Measurements from ENCODE around the gene PBX2. TPM values are rescaled to one million over a fixed set of nuclear protein-coding genes. Genes with fewer than 3 reads are reported as not detected.

PBX2 gene
- total RNA-seq, 2 experiments from 2014 or later: 60.0 to 61.6 TPM

DNA sequence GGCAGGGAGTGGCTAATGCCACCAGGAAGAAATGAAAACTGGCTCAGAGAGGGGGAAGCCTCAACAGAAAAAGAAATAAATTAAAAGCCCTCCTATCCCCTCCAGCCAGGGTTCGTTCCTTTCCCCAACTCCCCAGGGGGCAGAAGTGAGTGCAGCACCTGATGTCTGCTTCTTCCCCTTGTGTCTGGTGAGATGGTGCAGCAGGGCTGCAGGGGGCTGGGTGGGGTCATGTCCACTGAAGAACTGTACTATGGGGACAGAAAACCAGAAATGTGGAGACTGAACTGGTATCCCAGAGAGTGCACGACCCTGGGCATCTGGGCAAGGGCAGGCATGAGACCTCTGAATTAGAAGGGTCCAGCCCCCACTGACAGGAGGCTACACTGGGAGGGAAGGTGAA, 21.7 kb downstream of the PBX2 start:
- H3K9me3 Mint-ChIP-seq (ENCODE audit: low read depth): no peaks in the 10 kb centered on the region
- H3K27ac Mint-ChIP-seq: peak overlapping the region; percentile 26
- H3K4me1 Mint-ChIP-seq: peaks cover 8% of the 10 kb centered on the region
- CTCF ChIA-PET: no interaction called here
- no peaks in the 10 kb centered on the region for H3K27me3 Mint-ChIP-seq
- DNase-seq: no peak
- H3K4me3 Mint-ChIP-seq: no peak overlapping the region
- ATAC-seq: no peak
- H3K36me3 Mint-ChIP-seq: peaks cover 6% of the 10 kb centered on the region

DNA sequence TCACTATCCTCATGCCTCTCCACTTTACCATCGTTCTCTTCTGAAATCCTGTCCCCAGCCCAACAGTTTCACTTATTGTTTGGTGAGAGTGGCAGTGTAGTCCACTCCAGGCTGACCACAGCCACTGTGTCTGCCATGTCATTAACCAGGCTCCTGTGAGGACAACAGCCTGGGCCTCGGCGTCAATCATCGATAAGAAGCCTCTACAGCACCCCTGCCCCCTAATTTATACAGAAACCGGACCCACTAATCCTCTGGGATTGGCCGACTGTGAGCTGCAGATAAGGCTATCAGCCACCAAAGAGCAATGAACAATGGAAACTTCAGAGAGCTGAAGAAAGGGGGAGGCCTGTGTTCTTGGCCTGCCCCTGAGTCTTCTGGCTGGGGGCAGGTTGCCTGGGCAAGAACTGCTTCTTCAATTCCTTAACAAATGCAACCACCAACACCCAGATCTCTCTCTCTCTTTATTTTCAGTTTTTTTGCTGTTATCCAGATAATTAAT, 22.2 kb downstream of the PBX2 start:
- Mint-ChIP-seq H3K36me3 (peaks cover 6% of the 10 kb centered on the region), H3K27me3 (no peaks in the 10 kb centered on the region), H3K4me3 (no peak overlapping the region), H3K9me3 (ENCODE audit: low read depth) (no peaks in the 10 kb centered on the region), H3K27ac (no peak overlapping the region), H3K4me1 (peaks cover 3% of the 10 kb centered on the region)
- ATAC-seq (no peak), DNase-seq (no peak)
- CTCF ChIA-PET: no interaction called here

DNA sequence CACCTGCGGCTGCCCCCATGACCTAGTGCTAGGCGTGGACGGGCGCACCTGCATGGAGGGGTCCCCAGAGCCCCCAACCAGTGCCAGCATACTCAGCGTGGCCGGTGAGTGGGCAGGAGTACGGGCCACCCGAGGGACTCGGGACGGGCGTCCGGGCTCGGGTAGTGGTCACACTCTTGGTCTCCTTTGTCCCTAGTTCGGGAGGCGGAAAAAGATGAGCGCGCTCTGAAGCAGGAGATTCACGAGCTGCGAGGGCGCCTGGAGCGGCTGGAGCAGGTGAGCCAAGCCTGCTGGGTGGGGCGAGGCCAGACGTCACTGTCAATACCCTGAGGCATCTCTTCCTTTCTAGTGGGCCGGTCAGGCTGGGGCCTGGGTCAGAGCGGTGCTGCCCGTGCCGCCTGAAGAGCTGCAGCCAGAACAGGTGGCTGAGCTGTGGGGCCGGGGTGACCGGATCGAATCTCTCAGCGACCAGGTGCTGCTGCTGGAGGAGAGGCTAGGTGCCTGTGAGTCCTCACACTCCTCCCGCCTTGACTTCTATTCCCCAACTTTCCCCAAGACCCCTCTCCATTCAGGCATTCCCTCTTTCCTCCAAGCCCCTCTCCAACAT, 22.7 kb downstream of the PBX2 start:
- ATAC-seq (no peak), DNase-seq (no peak)
- H3K27ac Mint-ChIP-seq: no peak overlapping the region
- H3K4me1 Mint-ChIP-seq: no peaks in the 10 kb centered on the region
- CTCF ChIA-PET: no interaction called here
- H3K27me3 Mint-ChIP-seq: no peaks in the 10 kb centered on the region
- H3K4me3 Mint-ChIP-seq: no peak overlapping the region
- peaks cover 6% of the 10 kb centered on the region for H3K36me3 Mint-ChIP-seq
- no peaks in the 10 kb centered on the region for H3K9me3 Mint-ChIP-seq (ENCODE audit: low read depth)

DNA sequence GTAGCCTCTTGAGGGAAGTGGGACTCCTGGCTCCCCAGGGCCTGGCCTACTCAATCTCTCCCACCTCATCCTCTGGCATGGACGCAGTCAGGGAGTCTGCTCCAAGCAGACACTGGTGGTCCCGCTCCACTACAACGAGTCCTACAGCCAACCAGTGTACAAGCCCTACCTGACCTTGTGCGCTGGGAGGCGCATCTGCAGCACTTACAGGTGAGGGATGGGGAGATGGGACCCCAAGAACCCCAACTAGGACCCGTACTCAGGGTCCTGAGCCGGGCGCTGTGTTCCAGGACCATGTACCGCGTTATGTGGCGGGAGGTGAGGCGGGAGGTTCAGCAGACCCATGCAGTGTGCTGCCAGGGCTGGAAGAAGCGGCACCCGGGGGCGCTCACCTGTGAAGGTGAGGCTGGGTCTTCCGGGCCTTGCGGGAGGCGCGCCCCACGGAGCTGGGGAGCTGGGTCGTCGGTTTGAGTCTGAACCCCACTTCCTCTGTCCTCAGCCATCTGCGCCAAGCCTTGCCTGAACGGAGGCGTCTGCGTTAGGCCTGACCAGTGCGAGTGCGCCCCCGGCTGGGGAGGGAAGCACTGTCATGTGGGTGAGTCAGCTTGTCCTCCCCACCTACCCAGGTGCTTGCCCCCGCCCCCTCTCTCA, 23.5 kb downstream of the PBX2 start:
- no peak for ATAC-seq
- no peak overlapping the region for H3K27ac Mint-ChIP-seq
- no peaks in the 10 kb centered on the region for H3K4me1 Mint-ChIP-seq
- no peaks in the 10 kb centered on the region for H3K9me3 Mint-ChIP-seq (ENCODE audit: low read depth)
- CTCF ChIA-PET: no interaction called here
- DNase-seq: no peak
- H3K27me3 Mint-ChIP-seq: no peaks in the 10 kb centered on the region
- H3K36me3 Mint-ChIP-seq: peaks cover 6% of the 10 kb centered on the region
- H3K4me3 Mint-ChIP-seq: no peak overlapping the region

DNA sequence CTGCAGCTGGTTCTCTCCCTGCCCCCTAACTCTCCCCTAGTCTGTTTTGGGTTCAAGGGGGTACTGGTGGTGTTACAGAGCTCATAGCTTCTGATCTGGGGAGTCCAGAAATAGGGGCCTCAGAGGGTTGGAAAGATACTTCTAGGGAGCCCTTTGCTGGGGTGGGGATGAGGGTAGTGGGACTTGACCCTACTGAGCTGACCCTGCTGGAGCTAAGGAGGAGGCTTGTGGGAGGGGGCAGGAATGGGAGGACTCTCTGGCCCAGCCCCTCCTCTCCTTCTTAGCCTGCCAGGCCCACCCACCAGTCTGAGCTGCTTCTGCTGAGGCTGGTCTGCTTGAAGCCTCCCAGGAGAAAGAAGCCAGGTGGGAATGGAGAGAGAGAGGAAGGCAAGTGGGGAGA, 25.7 kb downstream of the PBX2 start, which contains the start of gene EGFL8:
Gene EGFL8 (plus strand): TSS at position 301 of the 400 bp plus-strand sequence. CDS start 1,571 bp downstream, outside the sequence.
- DNase-seq (no peak), ATAC-seq (no peak)
- Mint-ChIP-seq H3K9me3 (ENCODE audit: low read depth) (no peaks in the 10 kb centered on the region), H3K27ac (no peak within 1 kb of the TSS), H3K4me1 (no peaks in the 10 kb centered on the region), H3K4me3 (no peak within 1 kb of the TSS), H3K27me3 (no peaks in the 10 kb centered on the region), H3K36me3 (peaks cover 2% of the 10 kb centered on the region)
- CTCF ChIA-PET: interaction anchor here (0.6 to 1.8 kb wide), 3 partner anchors 10 to 31 kb away, joined by 3 to 8 read pairs (median 4); no protein-coding TSS in a partner anchor

DNA sequence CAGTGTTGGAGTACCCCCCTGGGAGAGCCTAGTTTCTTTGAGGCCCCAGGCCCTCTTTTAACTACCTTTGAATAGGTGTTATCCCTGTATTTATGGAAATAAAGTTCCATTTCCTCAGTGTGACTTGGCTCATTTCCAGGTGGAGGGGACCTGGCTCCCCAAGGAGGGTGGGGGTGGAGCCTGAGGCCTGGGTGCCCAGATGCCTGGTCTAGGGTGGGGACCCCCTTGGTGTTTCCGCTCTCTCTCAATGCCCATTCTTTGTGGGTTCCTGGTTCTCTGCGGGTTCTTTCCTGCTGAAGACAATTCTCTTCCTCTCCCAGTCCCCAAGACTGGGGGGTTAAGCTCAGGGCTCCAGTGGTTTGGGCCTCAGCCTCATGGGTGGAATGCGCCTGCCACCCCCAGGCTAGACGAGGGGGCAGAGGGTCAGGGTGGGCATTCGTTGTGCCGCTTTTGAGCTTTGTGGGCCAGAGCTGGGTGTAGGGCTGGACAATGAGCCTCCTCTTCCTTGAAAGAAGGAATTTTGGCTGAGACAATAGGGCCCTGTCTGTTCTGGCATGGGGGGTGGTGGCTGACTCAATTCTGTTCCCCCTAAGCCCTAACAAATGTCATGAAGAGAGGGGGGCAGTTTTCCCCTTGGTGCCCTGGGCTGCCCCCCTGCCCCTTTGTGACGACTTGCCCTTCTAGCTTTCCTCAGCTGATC, 26.3 kb downstream of the PBX2 start:
- no peaks in the 10 kb centered on the region for H3K27me3 Mint-ChIP-seq
- no peaks in the 10 kb centered on the region for H3K9me3 Mint-ChIP-seq (ENCODE audit: low read depth)
- DNase-seq: no peak
- no peak overlapping the region for H3K4me3 Mint-ChIP-seq
- no peaks in the 10 kb centered on the region for H3K4me1 Mint-ChIP-seq
- no peak for ATAC-seq
- H3K27ac Mint-ChIP-seq: no peak overlapping the region
- H3K36me3 Mint-ChIP-seq: peaks cover 2% of the 10 kb centered on the region
- CTCF ChIA-PET: interaction anchor here (1.5 to 1.8 kb wide), 2 partner anchors 9 to 16 kb away, joined by 4 to 8 read pairs; no protein-coding TSS in a partner anchor

DNA sequence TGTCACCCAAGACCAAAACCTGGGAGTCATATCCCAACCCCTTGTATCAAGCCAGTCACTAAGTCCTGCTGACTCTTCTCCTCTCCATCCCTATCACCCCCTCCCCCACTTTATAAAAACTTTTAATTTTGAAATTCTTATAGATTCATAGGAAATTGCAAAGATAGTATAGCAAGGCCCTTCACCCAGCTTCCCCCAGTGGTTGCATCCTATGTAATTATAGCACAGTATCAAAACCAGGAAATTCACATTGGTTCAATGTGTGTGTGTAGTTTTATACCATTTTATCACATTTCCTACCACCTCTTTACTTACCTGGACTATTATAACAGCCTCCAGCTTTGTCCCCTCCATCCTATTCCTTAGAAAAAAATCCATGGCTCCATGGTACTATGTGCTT, 31.9 kb downstream of the PBX2 start:
- H3K27me3 Mint-ChIP-seq: peaks cover 2% of the 10 kb centered on the region
- no peaks in the 10 kb centered on the region for H3K9me3 Mint-ChIP-seq (ENCODE audit: low read depth)
- H3K27ac Mint-ChIP-seq: no peak overlapping the region
- H3K4me3 Mint-ChIP-seq: no peak overlapping the region
- DNase-seq (no peak), ATAC-seq (no peak)
- CTCF ChIA-PET: interaction anchor here (1.1 kb wide), 1 partner anchor 39 kb away, joined by 4 read pairs; no protein-coding TSS in a partner anchor
- H3K36me3 Mint-ChIP-seq: peaks cover 9% of the 10 kb centered on the region
- peaks cover 18% of the 10 kb centered on the region for H3K4me1 Mint-ChIP-seq

DNA sequence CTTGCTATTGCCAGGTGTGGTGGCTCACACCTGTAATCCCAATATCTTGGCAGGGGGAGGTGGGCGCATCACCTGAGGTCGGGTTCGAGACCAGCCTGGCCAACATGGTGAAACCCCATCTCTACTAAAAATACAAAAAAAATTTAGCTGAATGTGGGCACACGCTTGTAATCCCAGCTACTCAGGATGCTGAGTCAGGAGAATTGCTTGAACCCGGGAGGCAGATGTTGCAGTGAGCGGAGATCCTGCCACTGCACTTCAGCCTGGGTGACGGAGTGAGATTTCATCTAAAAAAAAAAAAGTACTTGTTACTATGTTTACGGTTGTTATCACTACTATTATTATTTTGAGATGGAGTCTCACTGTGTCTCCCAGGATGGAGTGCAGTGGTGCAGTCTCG, 33.1 kb downstream of the PBX2 start:
- Mint-ChIP-seq H3K4me1 (peaks cover 20% of the 10 kb centered on the region), H3K27me3 (peaks cover 13% of the 10 kb centered on the region), H3K4me3 (no peak overlapping the region), H3K36me3 (peaks cover 9% of the 10 kb centered on the region), H3K9me3 (ENCODE audit: low read depth) (no peaks in the 10 kb centered on the region), H3K27ac (no peak overlapping the region)
- no peak for DNase-seq
- no peak for ATAC-seq
- CTCF ChIA-PET: no interaction called here

DNA sequence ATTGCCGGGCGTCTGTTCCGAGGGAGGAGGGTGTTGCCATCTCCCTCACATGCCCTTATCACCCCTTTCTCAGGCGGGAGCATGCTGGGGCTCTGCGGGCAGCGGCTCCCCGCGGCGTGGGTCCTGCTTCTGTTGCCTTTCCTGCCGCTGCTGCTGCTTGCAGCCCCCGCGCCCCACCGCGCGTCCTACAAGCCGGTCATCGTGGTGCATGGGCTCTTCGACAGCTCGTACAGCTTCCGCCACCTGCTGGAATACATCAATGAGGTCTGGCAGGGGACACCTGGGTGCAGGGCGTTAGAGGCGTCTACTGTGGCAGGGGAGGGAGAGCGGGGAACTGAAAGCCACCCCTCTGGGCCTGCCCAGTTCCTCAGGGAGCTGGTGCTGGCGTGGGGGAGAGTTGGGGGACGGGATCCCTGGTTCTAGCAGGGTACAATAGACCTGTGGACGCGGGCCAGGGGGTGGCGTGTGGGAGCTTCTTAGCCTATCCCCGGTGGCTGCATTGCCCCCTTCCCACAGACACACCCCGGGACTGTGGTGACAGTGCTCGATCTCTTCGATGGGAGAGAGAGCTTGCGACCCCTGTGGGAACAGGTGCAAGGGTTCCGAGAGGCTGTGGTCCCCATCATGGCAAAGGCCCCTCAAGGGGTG, 35.4 kb downstream of the PBX2 start:
- DNase-seq (peak; percentile 84), ATAC-seq (peak; percentile 84)
- H3K4me1 Mint-ChIP-seq: peaks cover 23% of the 10 kb centered on the region
- peaks cover 9% of the 10 kb centered on the region for H3K36me3 Mint-ChIP-seq
- H3K4me3 Mint-ChIP-seq: peak overlapping the region; percentile 86
- H3K27me3 Mint-ChIP-seq: peaks cover 28% of the 10 kb centered on the region
- CTCF ChIA-PET: interaction anchor here (0.9 to 1.3 kb wide), 8 partner anchors 10 to 107 kb away, joined by 3 to 10 read pairs (median 7); partner anchors contain the start of genes ATF6B, EGFL8 and FKBPL
- H3K27ac Mint-ChIP-seq: peak overlapping the region; percentile 83
- no peaks in the 10 kb centered on the region for H3K9me3 Mint-ChIP-seq (ENCODE audit: low read depth)

DNA sequence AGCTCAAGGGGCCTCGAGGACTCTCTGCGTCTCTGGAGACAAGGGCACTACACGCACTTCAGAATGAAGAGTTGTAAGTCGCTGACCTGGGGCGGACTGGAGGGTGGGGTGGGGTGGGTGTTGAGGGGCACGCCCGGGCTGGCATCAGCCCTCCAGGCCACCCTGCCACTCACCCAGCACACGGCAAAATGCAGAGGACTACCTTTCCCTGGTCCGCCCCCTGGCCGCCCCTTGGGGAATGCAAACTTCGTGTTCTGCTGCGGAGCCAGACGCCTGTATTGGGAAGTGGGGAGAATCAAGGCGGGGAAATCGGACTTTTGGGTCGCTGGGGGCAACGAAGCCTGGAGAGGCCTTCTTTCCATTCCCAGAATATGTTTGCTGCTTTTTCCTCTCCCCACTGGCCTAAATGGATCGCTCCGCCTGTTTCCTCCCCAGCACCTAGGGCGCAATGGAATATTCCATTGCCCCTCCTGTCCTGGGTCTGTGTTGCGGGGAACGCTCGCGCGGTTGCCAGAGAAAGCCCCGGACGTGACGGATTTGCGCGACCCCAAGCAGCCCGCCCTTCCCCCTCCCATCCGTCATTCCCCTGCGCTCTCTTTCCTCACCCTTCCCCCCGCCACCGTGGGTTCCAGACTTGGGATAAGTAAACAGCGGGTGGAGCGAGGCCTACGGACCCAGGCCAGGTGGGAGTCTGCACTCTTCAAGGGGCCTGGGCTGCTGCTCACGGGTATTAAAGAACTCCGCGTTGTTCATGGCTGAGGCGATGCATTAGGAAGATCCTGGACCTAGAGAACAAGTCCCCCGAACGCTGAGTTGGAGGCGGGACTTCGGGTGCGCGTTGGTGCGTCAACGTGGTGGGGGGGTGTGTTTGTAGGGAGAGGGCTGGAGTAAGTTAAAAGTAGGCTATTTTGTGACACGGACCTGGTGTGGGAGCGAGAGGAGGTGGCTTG, 36.2 kb downstream of the PBX2 start, which contains the start of gene PPT2:
Gene PPT2 (plus strand): TSS at position 578 of the 950 bp plus-strand sequence. CDS start 454 bp downstream, outside the sequence.
- CTCF ChIA-PET: interaction anchor here (0.9 to 1.3 kb wide), 7 partner anchors 10 to 106 kb away, joined by 3 to 10 read pairs (median 7); partner anchors contain the start of genes ATF6B, EGFL8 and FKBPL

DNA sequence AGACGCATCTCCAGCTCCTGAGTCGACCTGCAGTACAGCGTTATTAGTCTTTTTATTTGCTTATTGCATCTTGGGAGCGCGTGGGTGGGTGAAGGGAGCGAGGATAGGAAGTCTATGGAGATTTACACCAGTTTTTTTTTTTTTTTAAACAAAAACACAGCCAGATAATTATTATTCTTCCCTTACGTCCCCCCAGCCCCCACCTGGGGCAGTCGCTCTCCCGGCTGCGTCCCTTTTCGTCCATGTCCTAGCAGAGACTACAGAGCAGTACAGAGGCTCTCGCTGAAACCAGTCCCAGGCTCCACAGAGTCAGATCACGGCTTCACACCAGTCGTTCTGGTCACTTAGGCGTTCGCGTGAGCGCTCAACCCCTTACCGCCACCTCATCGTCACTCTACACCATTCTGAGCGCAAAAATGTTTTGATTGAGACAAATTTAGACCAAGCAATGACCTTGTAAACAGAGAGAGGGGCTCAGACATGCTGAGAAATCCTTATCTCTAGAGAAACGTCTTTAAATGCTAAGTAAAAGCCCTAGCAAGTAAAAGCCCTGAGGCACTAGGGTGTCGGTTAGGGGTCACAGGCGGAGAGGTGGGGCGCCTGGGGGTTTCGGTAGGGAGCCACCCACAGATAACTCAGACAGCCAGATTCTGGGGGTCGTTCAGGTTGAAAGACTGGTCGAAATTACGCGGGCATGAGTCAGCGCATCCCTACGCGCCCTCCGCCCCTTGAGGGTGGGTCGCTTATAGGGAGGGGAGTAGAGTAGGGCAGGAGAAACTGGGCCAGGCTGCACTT, 37.0 kb downstream of the PBX2 start:
- peaks cover 8% of the 10 kb centered on the region for H3K36me3 Mint-ChIP-seq
- peaks cover 29% of the 10 kb centered on the region for H3K4me1 Mint-ChIP-seq
- no peak overlapping the region for H3K27ac Mint-ChIP-seq
- DNase-seq (no peak), ATAC-seq (no peak)
- no peaks in the 10 kb centered on the region for H3K9me3 Mint-ChIP-seq (ENCODE audit: low read depth)
- H3K4me3 Mint-ChIP-seq: peak overlapping the region; percentile 86
- CTCF ChIA-PET: interaction anchor here (1.1 to 1.6 kb wide), 3 partner anchors 21 to 42 kb away, joined by 3 to 5 read pairs (median 3); no protein-coding TSS in a partner anchor
- H3K27me3 Mint-ChIP-seq: peaks cover 42% of the 10 kb centered on the region

More for the DNA sequence above, 36.2 kb downstream of the PBX2 start, which contains the start of gene PPT2:
- H3K4me3 Mint-ChIP-seq: peak within 1 kb of the TSS; percentile 86
- H3K4me1 Mint-ChIP-seq: peaks cover 26% of the 10 kb centered on the region
- ATAC-seq (peak; percentile 67), DNase-seq (peak; percentile 89)
- peak within 1 kb of the TSS; percentile 83 for H3K27ac Mint-ChIP-seq
- H3K9me3 Mint-ChIP-seq (ENCODE audit: low read depth): no peaks in the 10 kb centered on the region
- H3K36me3 Mint-ChIP-seq: peaks cover 9% of the 10 kb centered on the region
- peaks cover 33% of the 10 kb centered on the region for H3K27me3 Mint-ChIP-seq
